ENCODE measurements around the gene NPAS2.

NPAS2 gene

DNA sequence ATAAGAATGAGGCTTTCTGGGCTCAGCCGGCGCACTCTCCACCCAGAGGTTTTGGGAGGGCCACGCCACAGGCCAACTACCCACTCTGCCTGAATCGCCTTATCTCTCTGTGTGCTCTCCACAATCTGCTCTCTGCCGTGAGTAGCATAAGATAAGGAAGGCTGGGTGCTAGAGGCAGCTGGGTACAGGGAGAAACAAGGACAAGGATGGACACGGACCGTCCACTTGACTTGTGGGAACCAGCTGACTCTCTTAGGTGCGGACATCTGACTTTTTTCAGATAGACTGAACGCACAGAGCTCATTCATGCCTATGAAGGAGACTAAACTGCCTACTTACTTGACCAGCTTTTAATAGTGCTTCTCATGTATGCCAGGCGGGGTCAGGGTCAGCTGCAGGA lies 14.3 kb downstream of the NPAS2 start:
- no peaks in the 10 kb centered on the region for H3K27me3 ChIP-seq (ENCODE audit: control insufficient read depth in 1 of 2, insufficient read depth in 2 of 2, low read length in 2 of 2)
- H3K4me3 ChIP-seq (ENCODE audit: low read length in 2 of 2), result no peak overlapping the region
- no peak overlapping the region for H3K9ac ChIP-seq (ENCODE audit: low read length in 2 of 2)
- H3K36me3 ChIP-seq (ENCODE audit: control insufficient read depth in 2 of 2, insufficient read depth in 2 of 2, low read length in 2 of 2), result no peaks in the 10 kb centered on the region
- no peaks in the 10 kb centered on the region for H3K9me3 ChIP-seq (ENCODE audit: control insufficient read depth in 2 of 2, low read length in 2 of 2)
- peaks cover 25% of the 10 kb centered on the region for H3K4me1 ChIP-seq (ENCODE audit: control insufficient read depth, insufficient read depth, low read length)
- no peak overlapping the region for H3K27ac ChIP-seq (ENCODE audit: low read length)

DNA sequence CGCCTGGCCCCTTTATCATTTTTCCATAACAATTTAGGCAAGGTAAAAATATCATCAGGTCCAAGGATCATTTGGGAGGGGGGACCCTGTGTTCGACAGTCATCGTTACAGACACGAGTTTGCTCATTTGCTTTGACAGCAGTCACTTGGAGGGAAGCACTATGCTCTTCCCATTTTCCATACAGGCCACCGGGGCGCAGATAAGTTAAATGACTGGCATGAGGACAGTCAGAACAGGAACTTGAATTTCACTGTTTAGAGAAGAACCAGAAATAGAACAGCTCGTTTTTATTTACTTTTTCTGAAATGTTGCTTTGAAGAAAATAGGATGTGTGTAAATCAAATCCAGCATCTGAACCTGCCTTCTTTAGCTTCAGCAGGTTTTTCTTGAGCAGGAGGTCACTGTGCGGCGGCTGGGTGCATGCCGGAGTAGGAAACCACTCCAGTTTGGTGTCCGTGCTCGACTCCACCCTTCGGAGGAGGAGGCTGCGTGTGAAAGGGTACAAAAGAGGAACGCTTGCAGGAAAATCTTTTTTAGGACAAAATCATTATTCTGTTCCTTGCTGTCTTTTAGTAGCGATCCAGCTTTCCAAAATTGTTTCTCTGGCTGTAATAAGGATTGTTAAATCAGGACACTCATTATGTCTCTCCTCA lies 15.2 kb downstream of the NPAS2 start:
- H3K4me3 ChIP-seq (ENCODE audit: low read length in 2 of 2), result no peak overlapping the region
- H3K36me3 ChIP-seq (ENCODE audit: control insufficient read depth in 2 of 2, insufficient read depth in 2 of 2, low read length in 2 of 2), result no peaks in the 10 kb centered on the region
- no peaks in the 10 kb centered on the region for H3K27me3 ChIP-seq (ENCODE audit: control insufficient read depth in 1 of 2, insufficient read depth in 2 of 2, low read length in 2 of 2)
- H3K9me3 ChIP-seq (ENCODE audit: control insufficient read depth in 2 of 2, low read length in 2 of 2), result no peaks in the 10 kb centered on the region
- peaks cover 25% of the 10 kb centered on the region for H3K4me1 ChIP-seq (ENCODE audit: control insufficient read depth, insufficient read depth, low read length)
- H3K9ac ChIP-seq (ENCODE audit: low read length in 2 of 2), result no peak overlapping the region
- H3K27ac ChIP-seq (ENCODE audit: low read length), result no peak overlapping the region

DNA sequence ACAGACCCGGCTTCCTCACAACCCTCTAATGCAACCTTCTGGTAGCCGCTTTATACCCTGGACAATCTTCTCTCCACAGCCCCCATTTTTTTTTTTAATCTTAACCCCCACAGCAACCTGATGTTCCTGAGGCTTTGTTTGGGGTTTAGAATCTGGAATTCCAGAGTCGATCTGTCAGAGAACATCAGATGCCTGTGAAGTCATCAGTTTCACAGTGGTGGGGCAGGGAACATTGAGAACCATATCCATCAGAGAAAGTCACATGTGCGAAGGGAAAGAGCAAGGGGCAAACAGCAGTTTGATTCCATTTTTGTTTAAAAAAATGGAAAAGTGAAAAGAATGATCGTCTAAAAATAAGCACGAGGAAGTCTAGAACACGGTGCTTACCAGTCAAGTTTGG lies 20.6 kb downstream of the NPAS2 start:
- no peak overlapping the region for H3K27ac ChIP-seq (ENCODE audit: low read length)
- H3K9ac ChIP-seq (ENCODE audit: low read length in 2 of 2), result no peak overlapping the region
- no peak overlapping the region for H3K4me3 ChIP-seq (ENCODE audit: low read length in 2 of 2)

DNA sequence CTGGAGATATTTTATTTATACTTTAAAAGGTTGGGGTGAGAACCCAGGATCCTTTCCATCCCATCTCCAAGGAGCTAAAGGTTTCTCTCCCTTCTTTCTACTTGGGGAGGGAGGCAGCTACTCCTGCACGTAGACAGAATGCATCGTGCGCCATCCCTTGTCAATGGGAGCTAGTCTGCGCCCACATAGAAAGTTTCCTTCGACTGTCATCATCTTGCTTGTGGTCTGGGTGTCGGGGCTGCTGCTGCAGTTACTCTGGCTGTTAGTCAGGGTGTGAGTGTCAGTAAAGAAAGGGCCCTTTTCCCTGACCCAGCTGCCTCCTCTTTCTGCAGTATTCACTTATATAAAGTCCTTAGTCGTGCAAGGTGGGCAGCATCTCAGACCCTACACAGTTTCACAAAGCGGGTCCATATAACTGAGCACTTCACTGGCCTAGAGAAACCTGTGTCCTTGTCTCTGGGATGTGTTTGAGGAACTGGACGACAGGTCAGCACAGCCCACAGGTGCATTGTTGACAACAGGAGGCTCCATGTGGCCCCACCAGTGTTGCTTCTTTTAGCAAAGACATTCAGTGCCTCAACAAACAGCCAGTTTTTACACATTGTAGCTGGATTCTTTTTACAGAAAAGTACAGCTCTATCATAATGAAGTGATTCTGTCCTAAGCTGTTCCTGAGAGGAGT lies 22.4 kb downstream of the NPAS2 start:
- no peak overlapping the region for H3K4me3 ChIP-seq (ENCODE audit: low read length in 2 of 2)

More for the DNA sequence above, 20.6 kb downstream of the NPAS2 start:
- Histone ChIP-seq H3K4me1 (ENCODE audit: control insufficient read depth, insufficient read depth, low read length) (peaks cover 8% of the 10 kb centered on the region), H3K9me3 (ENCODE audit: control insufficient read depth in 2 of 2, low read length in 2 of 2) (no peaks in the 10 kb centered on the region), H3K36me3 (ENCODE audit: control insufficient read depth in 2 of 2, insufficient read depth in 2 of 2, low read length in 2 of 2) (no peaks in the 10 kb centered on the region), H3K27me3 (ENCODE audit: control insufficient read depth in 1 of 2, insufficient read depth in 2 of 2, low read length in 2 of 2) (no peaks in the 10 kb centered on the region)

DNA sequence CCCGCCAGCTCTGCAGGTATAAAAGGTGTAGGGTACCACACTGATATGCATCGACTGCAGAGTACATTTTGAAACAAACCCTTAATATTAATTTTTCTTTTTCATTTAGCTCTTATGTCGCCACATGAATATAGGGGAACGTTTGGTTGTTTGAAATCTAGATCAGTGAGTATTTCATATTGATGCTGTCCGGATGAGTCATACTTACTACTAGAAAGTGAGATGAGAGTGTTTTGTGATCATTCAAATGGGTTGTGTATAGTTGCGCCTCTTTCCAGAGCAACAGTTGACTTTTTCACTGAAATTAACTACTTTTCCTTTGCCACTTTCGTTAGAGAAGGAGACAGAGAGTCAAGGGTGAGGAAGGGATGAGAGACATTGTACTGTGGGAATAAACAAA lies 24.6 kb downstream of the NPAS2 start:
- Histone ChIP-seq H3K9me3 (ENCODE audit: control insufficient read depth in 2 of 2, low read length in 2 of 2) (no peaks in the 10 kb centered on the region), H3K27ac (ENCODE audit: low read length) (no peak overlapping the region), H3K9ac (ENCODE audit: low read length in 2 of 2) (no peak overlapping the region), H3K27me3 (ENCODE audit: control insufficient read depth in 1 of 2, insufficient read depth in 2 of 2, low read length in 2 of 2) (no peaks in the 10 kb centered on the region), H3K4me1 (ENCODE audit: control insufficient read depth, insufficient read depth, low read length) (peaks cover 10% of the 10 kb centered on the region), H3K36me3 (ENCODE audit: control insufficient read depth in 2 of 2, insufficient read depth in 2 of 2, low read length in 2 of 2) (no peaks in the 10 kb centered on the region), H3K4me3 (ENCODE audit: low read length in 2 of 2) (no peak overlapping the region)

More for the DNA sequence above, 22.4 kb downstream of the NPAS2 start:
- no peak overlapping the region for H3K27ac ChIP-seq (ENCODE audit: low read length)
- H3K9ac ChIP-seq (ENCODE audit: low read length in 2 of 2), result no peak overlapping the region
- H3K36me3 ChIP-seq (ENCODE audit: control insufficient read depth in 2 of 2, insufficient read depth in 2 of 2, low read length in 2 of 2), result no peaks in the 10 kb centered on the region
- peaks cover 10% of the 10 kb centered on the region for H3K4me1 ChIP-seq (ENCODE audit: control insufficient read depth, insufficient read depth, low read length)
- no peaks in the 10 kb centered on the region for H3K9me3 ChIP-seq (ENCODE audit: control insufficient read depth in 2 of 2, low read length in 2 of 2)
- H3K27me3 ChIP-seq (ENCODE audit: control insufficient read depth in 1 of 2, insufficient read depth in 2 of 2, low read length in 2 of 2), result no peaks in the 10 kb centered on the region

DNA sequence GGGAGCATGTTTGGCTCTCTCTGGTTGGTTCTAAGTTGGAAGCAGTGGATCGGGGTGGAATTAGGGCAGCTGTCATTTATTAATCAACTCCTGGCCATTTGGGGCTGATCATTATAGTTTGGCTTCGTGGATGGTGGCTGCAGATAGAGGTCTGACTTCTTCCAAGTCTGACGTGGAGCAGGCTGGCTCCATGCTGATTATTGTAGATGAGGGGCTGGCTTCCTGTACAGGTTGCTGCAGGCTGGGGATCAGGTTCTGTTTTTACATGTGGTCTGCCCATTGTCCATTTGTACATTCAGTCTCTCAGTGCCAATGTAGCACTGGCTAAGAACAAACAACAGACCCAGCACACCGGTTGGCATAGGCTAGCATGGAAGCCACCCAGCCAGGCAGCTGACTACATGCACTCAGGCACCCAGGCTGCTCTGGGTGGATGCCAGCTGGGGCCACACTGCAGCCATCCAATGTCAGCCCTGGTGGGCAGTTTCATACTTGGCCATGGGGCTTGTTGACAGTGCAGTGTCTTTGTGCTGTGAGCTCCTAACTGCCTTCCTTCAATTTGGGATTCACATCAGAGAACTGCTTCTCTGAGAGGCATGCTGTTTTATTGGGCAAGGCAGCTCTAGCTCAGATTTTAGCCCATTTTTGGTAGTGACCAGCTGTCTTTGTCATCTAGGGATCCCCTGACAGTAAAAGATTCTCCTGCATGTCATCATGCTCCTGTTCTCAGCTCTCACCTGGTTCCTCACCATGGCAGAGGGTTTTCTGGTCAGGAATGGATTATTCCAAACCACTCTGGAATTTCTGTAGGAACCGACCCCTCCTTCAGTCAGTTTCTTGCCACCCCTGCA lies 25.4 kb downstream of the NPAS2 start:
- H3K4me3 ChIP-seq (ENCODE audit: low read length in 2 of 2), result no peak overlapping the region
- H3K27me3 ChIP-seq (ENCODE audit: control insufficient read depth in 1 of 2, insufficient read depth in 2 of 2, low read length in 2 of 2), result no peaks in the 10 kb centered on the region
- H3K9ac ChIP-seq (ENCODE audit: low read length in 2 of 2), result no peak overlapping the region
- no peaks in the 10 kb centered on the region for H3K36me3 ChIP-seq (ENCODE audit: control insufficient read depth in 2 of 2, insufficient read depth in 2 of 2, low read length in 2 of 2)
- no peak overlapping the region for H3K27ac ChIP-seq (ENCODE audit: low read length)
- no peaks in the 10 kb centered on the region for H3K9me3 ChIP-seq (ENCODE audit: control insufficient read depth in 2 of 2, low read length in 2 of 2)
- peaks cover 10% of the 10 kb centered on the region for H3K4me1 ChIP-seq (ENCODE audit: control insufficient read depth, insufficient read depth, low read length)

DNA sequence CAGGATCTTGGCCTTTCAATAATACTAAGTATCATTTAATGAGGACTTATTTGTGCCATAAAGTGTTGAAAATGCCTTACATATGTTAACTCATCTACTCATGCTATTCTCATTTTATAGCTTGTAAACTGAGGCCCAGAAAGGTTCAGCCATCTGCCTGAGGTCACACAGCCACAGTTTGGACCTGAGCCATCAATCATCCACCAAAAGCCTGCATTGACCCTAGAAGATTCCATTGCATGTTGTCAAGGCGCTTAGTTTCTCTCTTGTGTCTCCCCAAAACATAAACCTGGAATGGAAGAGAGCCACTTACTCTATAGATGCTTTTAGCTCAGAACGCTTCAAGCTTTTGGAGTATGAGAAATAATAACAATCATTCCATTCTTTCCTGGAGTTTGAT lies 26.8 kb downstream of the NPAS2 start:
- Histone ChIP-seq H3K27me3 (ENCODE audit: control insufficient read depth in 1 of 2, insufficient read depth in 2 of 2, low read length in 2 of 2) (no peaks in the 10 kb centered on the region), H3K4me3 (ENCODE audit: low read length in 2 of 2) (no peak overlapping the region), H3K9ac (ENCODE audit: low read length in 2 of 2) (no peak overlapping the region), H3K9me3 (ENCODE audit: control insufficient read depth in 2 of 2, low read length in 2 of 2) (no peaks in the 10 kb centered on the region), H3K36me3 (ENCODE audit: control insufficient read depth in 2 of 2, insufficient read depth in 2 of 2, low read length in 2 of 2) (no peaks in the 10 kb centered on the region), H3K4me1 (ENCODE audit: control insufficient read depth, insufficient read depth, low read length) (peaks cover 10% of the 10 kb centered on the region), H3K27ac (ENCODE audit: low read length) (no peak overlapping the region)

DNA sequence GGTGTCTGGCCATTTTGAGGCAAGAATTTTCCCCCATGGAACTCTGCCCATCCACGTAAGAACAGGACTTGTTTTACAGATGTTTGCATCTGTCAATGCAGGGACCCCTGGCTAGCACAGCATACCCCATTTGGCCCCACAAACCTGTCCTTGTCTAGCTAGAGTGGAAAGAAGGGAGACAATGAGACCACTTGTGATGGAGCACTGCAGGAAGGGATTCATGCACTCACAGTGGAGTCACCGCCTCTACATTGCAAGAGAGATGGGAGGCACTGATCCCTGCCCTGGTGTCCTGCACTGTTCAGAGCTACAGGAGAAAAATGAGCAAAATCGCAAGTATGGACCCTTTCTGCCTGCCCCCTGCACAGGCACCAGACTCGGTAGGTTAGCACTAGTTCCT lies 32.5 kb downstream of the NPAS2 start:
- H3K27me3 ChIP-seq (ENCODE audit: control insufficient read depth in 1 of 2, insufficient read depth in 2 of 2, low read length in 2 of 2), result no peaks in the 10 kb centered on the region
- no peaks in the 10 kb centered on the region for H3K36me3 ChIP-seq (ENCODE audit: control insufficient read depth in 2 of 2, insufficient read depth in 2 of 2, low read length in 2 of 2)
- H3K4me1 ChIP-seq (ENCODE audit: control insufficient read depth, insufficient read depth, low read length), result no peaks in the 10 kb centered on the region
- H3K4me3 ChIP-seq (ENCODE audit: low read length in 2 of 2), result no peak overlapping the region
- no peaks in the 10 kb centered on the region for H3K9me3 ChIP-seq (ENCODE audit: control insufficient read depth in 2 of 2, low read length in 2 of 2)
- no peak overlapping the region for H3K9ac ChIP-seq (ENCODE audit: low read length in 2 of 2)
- no peak overlapping the region for H3K27ac ChIP-seq (ENCODE audit: low read length)

DNA sequence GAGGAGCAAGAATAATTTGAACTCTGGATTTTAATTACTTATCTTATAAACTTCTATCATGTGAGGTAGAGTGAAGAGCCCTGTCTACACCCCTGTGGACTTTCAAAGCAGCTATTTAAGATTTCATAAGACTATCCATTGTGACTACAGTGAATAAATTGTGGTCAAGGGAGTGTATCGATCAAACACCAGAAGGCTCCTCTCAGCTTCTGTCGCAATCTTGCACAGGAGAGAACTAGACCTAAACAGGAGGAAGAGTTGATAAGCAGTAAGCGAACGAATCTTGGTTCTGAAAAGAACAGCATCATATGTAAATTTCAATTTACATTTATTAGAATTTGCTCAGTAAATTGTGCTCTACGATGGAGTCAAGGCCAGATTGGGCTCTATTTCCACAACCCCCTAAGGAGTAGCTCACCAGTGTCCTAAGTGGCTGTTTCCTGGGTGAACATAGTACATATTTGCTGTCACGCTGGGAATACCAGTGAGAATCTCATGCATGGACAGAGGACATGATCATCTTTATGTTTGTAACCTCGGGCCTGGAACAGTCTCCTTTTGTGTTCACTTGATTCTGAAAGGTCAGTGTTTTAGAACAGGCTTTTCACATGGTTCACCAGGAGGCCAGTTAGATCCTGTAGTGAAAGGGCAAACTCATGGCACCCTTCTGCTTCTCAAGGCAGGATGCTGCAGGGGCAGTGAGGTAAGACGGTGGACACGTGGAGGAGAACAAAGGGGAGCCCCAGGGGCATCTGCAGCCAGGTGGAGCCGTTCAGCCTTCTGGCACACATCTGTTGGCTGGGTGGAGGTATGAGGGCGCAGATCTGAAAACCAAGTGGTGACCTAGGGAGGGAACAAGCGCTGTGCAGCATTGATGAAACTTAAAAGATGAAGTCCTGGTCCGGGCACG lies 33.3 kb downstream of the NPAS2 start:
- no peak overlapping the region for H3K27ac ChIP-seq (ENCODE audit: low read length)
- no peaks in the 10 kb centered on the region for H3K27me3 ChIP-seq (ENCODE audit: control insufficient read depth in 1 of 2, insufficient read depth in 2 of 2, low read length in 2 of 2)
- H3K36me3 ChIP-seq (ENCODE audit: control insufficient read depth in 2 of 2, insufficient read depth in 2 of 2, low read length in 2 of 2), result no peaks in the 10 kb centered on the region
- H3K9me3 ChIP-seq (ENCODE audit: control insufficient read depth in 2 of 2, low read length in 2 of 2), result no peaks in the 10 kb centered on the region
- H3K4me1 ChIP-seq (ENCODE audit: control insufficient read depth, insufficient read depth, low read length), result no peaks in the 10 kb centered on the region
- no peak overlapping the region for H3K4me3 ChIP-seq (ENCODE audit: low read length in 2 of 2)
- no peak overlapping the region for H3K9ac ChIP-seq (ENCODE audit: low read length in 2 of 2)
